ENCODE data around the gene STK32C. TPM values are rescaled to one million over a fixed set of nuclear protein-coding genes. Genes with fewer than 3 reads are reported as not detected.
A peak's percentile ranks its signal among the peaks of the same experiment; 100 is the strongest.
"Not testable (repeated sequence)": the region's sequence is repeated elsewhere in the genome, so short reads cannot be mapped to it uniquely, and the experiment has no call there.

The STK32C gene
- total RNA-seq, 1 experiment from 2014 or later, result 22.5 TPM

DNA sequence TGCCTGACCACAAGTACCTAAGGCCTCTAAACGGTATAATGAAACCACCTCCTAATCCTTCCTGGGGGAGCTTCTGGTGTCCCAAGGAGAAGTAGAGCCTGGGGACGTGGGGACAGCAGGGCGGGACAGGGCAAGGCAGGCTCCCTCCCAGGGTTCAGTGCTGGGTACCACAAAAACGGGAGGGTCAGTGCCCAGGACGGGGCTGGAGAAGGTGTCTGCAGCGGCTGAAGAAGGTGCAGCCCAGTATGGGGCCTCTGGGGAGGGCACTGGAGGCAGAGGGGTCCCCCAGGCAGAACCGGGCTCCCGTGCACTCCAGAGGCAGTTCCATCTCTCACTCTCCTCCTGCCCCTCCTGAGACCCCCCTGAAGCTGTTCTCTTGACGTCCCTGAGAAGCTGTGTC, 74.8 kb downstream of the STK32C start:
- DNase-seq (ENCODE audit: low read depth), result no peak
- in situ Hi-C loops (cut with HindIII; ENCODE audit: low pct_unique_long_range_greater_than_20kb, low sequenced_read_pairs), result no loop called here

DNA sequence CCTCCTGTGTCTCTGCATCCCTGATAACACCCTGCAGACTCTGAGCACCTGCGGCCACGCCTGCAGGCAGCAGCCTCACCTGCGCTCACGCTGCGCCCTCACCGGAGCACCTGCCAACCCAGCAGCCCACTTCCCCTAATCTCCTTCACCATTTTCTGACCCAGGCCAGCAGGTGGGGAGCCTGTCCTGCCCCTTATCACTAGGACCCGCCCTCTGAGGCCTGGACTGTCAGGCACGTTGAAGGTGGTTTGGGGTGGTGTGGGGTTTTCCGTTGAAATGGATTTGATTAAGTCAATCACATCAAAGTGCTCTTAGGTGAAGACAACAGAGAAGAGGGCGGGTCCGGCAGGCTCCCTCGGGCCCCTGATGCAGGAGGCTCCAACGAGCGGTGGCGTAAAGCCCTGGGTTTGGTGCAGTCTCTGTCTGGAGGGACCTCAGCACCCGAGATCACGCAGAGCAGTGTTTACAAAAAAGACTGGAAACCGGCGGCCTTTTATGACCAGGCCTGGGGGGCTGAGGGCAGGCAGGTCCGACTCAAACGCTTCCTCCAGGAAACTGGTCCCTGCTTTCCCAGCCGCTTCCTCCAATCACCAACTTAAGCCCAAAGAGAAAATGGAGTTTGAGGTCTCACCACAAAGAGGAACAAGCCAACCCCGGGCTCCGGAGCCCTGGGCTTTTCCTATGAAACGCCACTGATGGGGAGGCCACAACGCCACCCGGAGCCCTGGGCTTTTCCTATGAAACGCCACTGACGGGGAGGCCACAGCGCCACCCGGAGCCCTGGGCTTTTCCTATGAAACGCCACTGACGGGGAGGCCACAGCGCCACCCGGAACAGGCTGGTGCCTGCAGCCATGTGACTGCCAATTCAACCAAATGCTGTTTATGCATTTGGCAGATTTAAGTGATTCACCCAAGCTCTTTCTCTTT, 75.5 kb downstream of the STK32C start:
- DNase-seq (ENCODE audit: low read depth), result no peak
- in situ Hi-C loops (cut with HindIII; ENCODE audit: low pct_unique_long_range_greater_than_20kb, low sequenced_read_pairs), result no loop called here

DNA sequence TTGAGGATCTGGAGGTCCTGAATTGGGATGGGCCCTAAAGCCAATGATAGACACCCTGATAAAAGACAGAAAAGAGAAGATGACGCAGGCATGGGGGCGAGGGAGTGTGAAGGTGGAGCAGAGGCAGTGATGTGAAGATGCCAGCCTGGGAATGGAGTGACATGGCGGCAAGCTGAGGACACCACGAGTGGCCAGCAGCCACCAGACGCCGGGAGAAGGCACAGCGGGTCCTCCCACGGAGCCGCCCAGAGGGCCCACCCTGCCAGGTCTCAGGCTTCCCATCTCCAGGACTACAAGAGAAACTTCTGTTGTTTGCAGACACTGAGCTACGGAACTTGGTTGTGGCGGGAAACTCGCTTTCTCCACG, 76.1 kb downstream of the STK32C start:
- in situ Hi-C loops (cut with HindIII; ENCODE audit: low pct_unique_long_range_greater_than_20kb, low sequenced_read_pairs), result no loop called here
- no peak for DNase-seq (ENCODE audit: low read depth)

DNA sequence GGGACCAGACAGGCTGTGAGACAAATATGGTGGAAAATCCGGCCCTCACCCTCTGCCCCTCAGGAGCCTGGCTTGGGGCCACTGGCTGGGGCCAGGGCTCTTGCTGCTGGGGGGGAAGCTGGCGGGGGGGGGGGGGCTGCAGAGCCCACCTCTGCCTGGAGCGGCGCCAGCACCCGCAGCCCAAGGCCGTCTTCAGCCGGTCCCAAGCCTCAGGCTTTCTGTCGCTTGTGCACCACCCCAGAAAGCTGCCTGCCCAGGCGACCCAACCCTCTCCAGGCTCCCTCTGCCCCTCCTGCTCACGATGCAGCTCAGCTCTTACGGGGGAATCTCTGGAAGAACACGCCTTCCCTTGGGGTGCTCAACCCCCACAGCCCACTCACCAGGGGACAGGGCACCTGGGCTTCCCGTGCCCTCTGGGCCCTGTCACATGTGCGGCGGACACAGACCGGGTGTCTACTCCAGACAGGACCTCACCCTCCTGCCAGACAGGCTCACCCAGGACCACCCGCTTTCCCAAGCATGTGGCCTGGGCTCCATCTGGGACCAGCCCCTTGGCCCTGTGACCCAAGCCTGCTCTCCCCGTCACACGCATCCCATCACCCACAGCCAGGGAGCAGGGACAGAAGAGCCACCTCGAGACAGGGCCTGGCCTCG, 77.1 kb downstream of the STK32C start:
- DNase-seq (ENCODE audit: low read depth), result no peak
- in situ Hi-C loops (cut with HindIII; ENCODE audit: low pct_unique_long_range_greater_than_20kb, low sequenced_read_pairs), result no loop called here

DNA sequence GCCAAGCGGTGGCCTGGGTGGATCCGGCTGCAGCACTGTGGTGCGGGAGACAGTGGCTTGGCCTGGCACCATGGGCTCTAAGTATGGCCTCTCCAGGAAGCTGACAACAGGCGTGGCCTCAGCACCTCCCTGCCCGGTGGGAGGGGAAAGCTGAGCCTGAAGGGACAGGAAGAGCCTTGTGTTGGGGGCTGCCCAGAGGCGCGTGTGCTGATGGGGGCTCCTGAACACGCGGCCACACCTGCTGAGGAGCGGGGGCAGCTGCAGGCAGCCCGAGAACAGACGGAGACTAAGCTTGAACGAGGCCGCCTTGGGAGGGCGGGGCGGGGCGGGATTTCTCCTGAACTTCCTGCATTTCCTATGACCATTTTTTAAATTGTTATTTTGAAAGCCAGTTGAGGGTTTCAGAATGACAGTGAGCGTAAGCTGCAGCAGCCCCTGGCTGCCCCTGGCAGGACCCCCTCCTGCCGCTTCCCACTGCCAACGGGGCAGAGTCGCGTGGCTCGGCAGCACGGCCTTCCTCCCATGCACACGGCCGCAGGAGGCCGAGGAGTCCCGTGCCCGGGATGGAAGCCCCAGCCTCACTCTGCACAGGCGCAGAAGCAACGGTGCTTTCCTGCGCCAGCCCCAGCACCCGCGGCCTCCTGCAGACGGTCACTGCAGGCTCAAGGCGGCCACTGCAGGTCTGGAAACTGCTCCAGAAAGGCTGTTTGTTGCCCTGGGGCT, 77.8 kb downstream of the STK32C start:
- no peak for DNase-seq (ENCODE audit: low read depth)
- in situ Hi-C loops (cut with HindIII; ENCODE audit: low pct_unique_long_range_greater_than_20kb, low sequenced_read_pairs), result no loop called here

DNA sequence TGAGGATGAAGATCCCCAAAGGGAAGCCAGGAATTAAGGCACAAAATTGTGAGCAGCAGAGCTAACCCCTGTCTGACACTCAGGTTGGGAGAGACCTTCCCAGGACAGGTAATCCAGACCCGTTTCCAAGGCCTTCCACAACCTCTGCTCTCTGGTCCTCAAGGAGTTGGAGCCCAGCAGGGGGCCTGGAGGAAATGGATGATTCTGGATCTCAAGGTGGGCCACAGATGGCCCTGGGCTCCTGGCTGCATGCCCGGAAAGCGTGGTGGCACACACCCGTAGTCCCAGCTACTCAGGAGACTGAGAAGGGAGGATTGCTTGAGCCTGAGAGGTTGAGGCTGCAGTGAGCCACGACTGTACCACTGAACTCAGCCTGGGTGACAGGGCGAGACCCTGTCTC, 78.7 kb downstream of the STK32C start:
- no peak for DNase-seq (ENCODE audit: low read depth)
- in situ Hi-C loops (cut with HindIII; ENCODE audit: low pct_unique_long_range_greater_than_20kb, low sequenced_read_pairs), result no loop called here

DNA sequence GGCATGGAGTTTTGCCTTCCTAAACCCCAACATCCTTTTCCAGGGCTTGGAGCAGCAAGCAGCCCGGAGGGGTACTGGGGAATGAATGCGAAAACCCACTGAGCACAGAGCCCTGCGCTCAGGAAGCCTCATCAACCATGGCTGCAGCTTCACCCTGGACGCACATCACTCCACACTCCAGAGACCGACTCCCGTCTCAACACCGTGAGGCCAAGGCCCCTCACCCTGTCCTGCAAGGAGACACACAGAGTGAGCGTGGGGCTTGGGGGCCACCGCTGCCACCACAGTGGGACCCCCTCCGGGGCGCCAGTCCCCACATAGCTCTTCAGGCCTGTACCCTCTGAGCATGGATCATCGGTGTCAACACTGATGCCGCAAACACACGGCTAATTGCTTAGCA, 79.1 kb downstream of the STK32C start:
- no peak for DNase-seq (ENCODE audit: low read depth)
- in situ Hi-C loops (cut with HindIII; ENCODE audit: low pct_unique_long_range_greater_than_20kb, low sequenced_read_pairs), result no loop called here

DNA sequence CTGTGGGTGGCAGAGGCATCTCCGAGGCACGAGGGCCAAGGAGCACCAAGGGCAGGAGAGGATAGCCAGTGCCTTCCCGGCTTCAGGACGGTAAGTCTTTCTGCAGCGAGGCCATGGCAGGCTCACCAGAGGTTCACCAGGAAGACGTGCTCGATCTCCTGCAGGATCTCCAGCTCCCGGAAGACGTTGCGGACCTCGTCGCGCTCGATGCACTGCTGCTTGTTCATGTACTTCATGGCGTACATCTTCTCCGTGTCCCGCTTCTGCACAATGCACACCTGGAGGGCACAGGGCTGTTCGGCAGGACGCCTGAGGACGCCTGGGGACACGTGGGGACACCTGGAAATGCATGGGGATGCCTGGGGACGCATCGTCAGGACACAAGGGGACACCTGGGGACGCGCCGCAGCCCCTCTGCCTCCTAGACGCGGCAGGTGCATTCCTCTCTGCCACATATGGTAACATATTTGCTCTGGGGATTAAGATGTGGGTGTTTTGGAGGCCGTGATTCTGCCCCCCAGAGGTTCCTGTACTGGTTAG, 79.8 kb downstream of the STK32C start:
- in situ Hi-C loops (cut with HindIII; ENCODE audit: low pct_unique_long_range_greater_than_20kb, low sequenced_read_pairs), result no loop called here
- DNase-seq (ENCODE audit: low read depth), result no peak

DNA sequence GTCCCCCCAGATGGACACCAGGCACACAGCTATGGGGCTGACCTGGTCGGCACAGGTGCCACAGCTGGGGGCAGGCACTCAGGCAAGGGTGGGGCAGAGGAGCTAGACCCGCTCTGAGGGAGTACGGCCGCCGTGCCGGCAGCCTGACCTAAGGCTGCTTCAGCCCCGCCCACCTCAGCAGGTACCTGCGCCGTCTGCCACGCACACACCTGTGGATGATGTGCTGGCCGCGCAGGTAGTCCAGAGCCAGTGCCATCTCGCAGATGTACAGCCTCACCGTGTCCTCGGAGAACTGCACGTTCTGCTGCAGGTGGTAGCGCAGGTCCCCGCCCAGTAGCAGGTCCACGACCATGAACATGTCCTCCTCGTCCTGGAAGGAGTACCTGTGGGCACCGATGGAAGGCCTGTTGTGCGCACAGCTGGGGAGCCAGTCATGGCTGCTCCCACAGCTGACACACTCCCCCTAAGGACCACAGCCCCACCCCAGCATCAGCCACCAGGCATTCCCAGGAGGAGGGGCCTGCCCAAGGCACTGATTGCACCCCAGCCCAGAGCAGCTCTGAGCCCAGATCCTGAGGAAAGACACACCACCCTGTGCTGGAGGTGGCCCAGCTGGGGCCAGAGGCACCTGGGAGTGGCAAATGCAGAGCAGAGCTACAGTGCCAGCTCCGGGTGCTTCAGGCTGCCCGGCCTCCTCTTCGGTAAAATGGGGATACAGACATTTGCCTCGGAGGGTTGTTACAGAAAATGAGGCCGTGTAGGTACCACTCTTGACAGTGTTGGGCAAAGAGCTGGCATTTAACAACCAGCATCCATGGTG, 81.0 kb downstream of the STK32C start:
- DNase-seq (ENCODE audit: low read depth), result no peak
- in situ Hi-C loops (cut with HindIII; ENCODE audit: low pct_unique_long_range_greater_than_20kb, low sequenced_read_pairs), result no loop called here

DNA sequence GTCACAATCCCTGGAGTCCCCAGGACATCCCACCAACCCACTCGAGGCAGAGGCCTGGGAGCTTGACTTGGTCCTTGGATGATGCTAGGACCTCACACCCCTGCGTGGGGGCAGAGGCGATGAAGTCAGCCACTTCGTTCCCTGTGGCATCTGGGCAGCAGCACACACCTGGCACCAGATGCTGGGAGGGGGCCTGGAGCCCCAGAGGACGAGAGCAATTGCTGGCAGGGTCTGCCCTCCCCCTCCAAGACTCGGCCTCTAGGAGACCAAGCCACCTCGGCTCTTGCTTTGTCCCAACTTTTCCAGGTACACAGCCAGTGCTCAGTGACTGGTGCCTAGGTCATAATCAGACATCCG, 81.9 kb downstream of the STK32C start:
- DNase-seq (ENCODE audit: low read depth), result no peak
- in situ Hi-C loops (cut with HindIII; ENCODE audit: low pct_unique_long_range_greater_than_20kb, low sequenced_read_pairs), result no loop called here

DNA sequence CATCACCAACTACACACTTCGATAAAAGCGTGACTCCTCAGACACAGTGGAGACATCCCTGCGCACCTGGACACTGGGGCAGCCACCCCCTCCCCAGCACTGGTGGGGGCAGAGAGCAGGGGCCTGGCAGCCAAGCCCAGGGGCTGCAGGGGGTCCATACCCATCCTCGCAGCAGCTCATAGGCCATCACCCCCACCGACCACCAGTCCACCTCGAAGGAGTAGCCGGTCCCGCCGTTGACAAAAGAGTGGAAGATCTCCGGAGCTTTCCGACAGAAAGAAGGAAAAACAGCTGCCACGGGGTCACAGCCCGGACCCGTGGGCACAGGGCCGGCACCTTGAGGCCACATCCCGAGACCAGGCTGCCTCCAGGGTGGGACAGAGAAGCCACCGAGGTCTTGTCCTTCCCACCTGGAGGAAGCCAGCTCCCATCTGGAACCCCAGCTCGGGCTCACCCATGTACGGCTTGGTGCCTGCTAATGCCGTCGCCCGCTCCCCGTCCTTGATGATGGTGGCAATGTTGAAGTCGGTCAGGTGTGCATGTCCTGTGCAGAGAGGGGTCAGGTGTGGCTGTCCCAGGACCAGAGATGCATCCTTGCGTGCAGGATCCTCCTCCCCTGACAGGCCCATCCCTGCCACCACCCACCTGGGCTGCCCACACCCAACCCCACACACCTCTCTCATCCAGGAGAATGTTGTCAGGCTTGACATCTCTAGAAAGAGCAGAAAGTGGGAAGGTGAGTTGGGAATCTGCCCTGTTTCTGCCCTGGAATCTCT, 82.5 kb downstream of the STK32C start:
- in situ Hi-C loops (cut with HindIII; ENCODE audit: low pct_unique_long_range_greater_than_20kb, low sequenced_read_pairs), result no loop called here
- no peak for DNase-seq (ENCODE audit: low read depth)

DNA sequence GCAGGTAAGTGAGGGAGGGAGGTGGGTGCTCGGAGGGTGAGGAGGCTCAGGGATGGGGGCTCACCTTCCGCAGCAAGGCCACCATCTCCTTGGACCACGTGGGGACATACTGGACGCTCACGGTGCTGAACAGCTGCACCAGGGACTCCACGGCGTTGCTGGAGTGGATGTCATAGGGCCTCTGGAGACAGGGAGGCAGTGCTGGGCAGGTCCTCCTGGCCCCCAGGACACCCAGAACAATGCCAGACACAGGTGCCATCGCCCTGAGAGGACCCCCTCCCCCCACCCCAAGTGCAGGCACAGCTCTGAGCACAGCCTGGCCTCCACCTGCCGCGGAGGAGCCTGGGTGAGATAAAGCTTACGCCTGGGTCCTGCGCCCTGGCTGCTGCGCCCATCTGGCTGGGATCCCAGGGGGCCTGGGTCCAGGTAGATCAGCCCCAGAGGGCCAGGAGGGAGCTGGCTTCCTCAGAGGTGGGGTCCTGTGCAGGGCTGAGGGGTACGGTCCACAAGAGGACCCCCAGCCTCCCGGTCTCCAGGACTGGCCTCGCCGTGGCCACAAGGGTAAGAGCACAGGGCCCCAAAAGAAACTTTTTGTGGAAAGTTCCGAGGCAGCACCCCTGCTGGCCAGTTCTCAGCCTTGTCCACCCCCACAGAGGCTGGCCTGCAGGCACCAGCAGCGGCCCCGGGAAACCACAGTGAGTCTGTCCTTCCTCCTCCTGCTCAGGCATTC, 83.2 kb downstream of the STK32C start:
- in situ Hi-C loops (cut with HindIII; ENCODE audit: low pct_unique_long_range_greater_than_20kb, low sequenced_read_pairs), result no loop called here
- DNase-seq (ENCODE audit: low read depth), result no peak

DNA sequence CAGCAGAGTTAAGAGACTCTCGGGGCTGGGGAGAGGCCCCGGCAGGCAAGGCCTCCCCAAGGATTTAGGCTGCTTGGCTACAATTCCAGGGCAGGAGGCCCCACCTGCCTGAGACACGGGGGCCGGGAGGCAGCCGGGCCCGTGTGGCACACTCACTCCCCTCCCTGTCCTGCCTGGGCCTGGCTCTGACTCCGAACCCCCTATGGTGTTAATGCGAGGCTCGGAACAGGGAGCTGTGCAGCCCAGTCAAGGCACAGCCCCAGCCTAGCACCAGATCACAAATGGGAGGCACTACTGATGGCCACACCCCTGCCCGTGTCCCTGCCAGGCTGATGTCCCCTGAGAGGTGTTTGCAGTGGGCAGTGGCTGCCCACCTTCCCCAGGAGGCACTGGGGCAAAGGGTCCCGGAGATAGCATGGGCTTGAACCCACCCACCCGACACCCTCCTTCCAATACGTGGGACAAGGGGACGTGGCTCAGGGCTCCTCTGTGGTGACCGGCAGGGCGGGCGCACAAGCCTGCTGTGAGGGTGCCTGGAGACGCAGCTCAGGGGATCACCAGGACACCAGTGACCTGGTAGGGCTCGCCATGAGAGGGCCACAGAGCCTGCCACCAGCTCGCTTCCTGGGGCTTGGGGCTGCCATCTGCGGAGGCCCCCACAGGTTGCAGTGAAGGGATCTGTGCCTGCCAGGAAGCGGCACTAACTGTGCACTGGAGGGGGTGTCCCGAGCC, 84.0 kb downstream of the STK32C start:
- DNase-seq (ENCODE audit: low read depth), result no peak
- in situ Hi-C loops (cut with HindIII; ENCODE audit: low pct_unique_long_range_greater_than_20kb, low sequenced_read_pairs), result no loop called here

DNA sequence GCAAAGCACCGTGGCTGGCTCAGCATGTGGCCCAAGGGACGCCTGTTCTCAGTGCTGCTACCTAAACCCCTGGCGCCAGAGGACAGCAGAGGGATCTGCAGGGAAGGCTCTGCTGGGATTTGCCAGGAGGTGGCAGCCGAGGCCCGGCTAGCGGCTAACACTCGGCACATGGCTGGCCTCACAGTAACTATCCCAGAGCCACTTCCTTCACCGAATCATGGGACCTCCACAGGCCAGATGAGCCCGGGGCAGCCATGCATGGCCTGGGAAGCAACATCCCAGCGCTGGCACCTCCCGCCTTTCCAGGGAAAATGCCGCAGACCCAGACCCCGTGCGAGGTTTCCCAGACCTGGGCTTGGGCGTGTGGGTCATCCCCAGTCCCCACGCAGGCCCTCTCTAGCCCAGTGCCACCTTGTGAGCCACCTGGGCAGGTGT, 84.6 kb downstream of the STK32C start:
- in situ Hi-C loops (cut with HindIII; ENCODE audit: low pct_unique_long_range_greater_than_20kb, low sequenced_read_pairs), result no loop called here
- peak; percentile 80 for DNase-seq (ENCODE audit: low read depth)

DNA sequence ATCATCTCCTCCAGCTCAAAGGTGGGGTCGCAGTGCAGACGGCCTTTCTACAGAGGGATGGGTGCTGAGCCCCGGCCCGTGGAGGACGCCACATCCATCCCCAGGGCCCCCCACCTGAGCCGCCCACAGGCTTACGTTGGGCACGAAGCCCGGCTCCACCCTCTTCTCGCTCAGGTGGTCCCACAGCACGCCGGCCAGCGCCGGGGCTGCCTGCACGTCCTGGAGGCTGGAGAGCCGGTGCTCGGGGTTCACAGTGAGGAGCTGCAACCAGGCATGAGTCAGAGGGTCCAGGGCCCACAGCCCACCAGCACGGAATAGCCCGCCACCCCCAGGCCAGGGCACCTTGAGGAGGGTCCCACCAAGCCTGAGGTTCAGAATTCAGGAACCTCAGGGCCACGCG, 85.0 kb downstream of the STK32C start:
- in situ Hi-C loops (cut with HindIII; ENCODE audit: low pct_unique_long_range_greater_than_20kb, low sequenced_read_pairs), result no loop called here

DNA sequence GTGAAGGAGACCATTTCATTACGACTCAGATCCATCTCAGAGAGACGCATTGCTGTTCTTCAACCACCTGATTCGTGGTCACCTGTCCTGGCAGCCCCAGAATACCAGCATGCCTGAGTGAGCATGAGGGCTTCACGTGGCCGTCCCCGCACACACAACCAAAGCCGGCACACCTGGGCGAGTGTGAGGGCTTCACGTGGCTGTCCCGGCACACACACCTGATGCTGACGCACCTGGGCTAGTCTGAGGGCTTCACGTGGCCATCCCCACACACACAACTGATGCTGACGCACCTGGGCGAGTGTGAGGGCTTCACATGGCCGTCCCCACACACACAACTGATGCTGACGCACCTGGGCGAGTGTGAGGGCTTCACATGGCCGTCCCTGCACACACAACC, 86.8 kb downstream of the STK32C start:
- not testable (repeated sequence) for DNase-seq (ENCODE audit: low read depth)

More for the DNA sequence above, 85.0 kb downstream of the STK32C start:
- no peak for DNase-seq (ENCODE audit: low read depth)

More for the DNA sequence above, 86.8 kb downstream of the STK32C start:
- in situ Hi-C loops (cut with HindIII; ENCODE audit: low pct_unique_long_range_greater_than_20kb, low sequenced_read_pairs), result not testable (repeated sequence)

Data from Caki2 (cell line).